SK-N-SH (cell line): Measurements from ENCODE around the gene IFNGR1. TPM values are rescaled to one million over a fixed set of nuclear protein-coding genes. Genes with fewer than 3 reads are reported as not detected.

Source experiments
- CTCF ChIA-PET: fragments of 300-600, 350-600 bp; formaldehyde crosslinking; extraction: SDS; loops from one replicate; lab custom pipeline; 2021; lab: Yijun Ruan, JAX
- POLR2A ChIA-PET: fragments of 350-600 bp; sonication (Branson Sonifier 250); formaldehyde crosslinking; extraction: SDS; loops from one replicate; lab custom pipeline; 2020; ENCODE audit warnings: antibody characterized with exemption, inconsistent platforms; lab: Yijun Ruan, JAX
- DNase-seq: peaks from one replicate; pipeline ENCODE4 v3.0.0; 2012
- H2AFZ ChIP-seq: fragments of 200-600 bp; sonication (generic); 2 replicates; pipeline ENCODE4 v1.8.1; 2016; ENCODE audit warnings: antibody characterized with exemption, mild to moderate bottlenecking, low read depth
- H3F3A ChIP-seq: fragments of 200-600 bp; sonication (generic); replicated peaks from 2 replicates; pipeline ENCODE3; 2016; ENCODE audit warnings: antibody characterized with exemption, mild to moderate bottlenecking; ENCODE audit not compliant: insufficient read depth
- H3K27ac ChIP-seq, 2 experiments: fragments of 200-500 bp in 1 of 2; fragments of 200-600 bp in 1 of 2; sonication (Bioruptor generic) in 1 of 2; sonication (generic), shearing (Covaris generic) in 1 of 2; 2 replicates each; pipeline versions ENCODE4 v1.5.1 to v1.6.1; 2014 to 2016; ENCODE audit warnings: low read depth in 2 of 2, inconsistent platforms in 1 of 2, low read length in 1 of 2, mild to moderate bottlenecking in 1 of 2, mixed read lengths in 1 of 2
- H3K27me3 ChIP-seq: fragments of 200-600 bp; sonication (generic), shearing (Covaris generic); 2 replicates; pipeline ENCODE4 v1.6.1; 2016; ENCODE audit warnings: mixed run types; ENCODE audit not compliant: insufficient read depth
- H3K36me3 ChIP-seq, 2 experiments: fragments of 200-500 bp in 1 of 2; fragments of 200-600 bp in 1 of 2; sonication (Bioruptor generic) in 1 of 2; sonication (generic) in 1 of 2; replicated peaks in 1 of 2; 2 replicates each; pipeline versions ENCODE3 to v1.5.1; 2014 to 2016; ENCODE audit warnings: low read length in 1 of 2, mild to moderate bottlenecking in 1 of 2; ENCODE audit not compliant: insufficient read depth in 2 of 2, control insufficient read depth in 1 of 2
- H3K4me1 ChIP-seq, 2 experiments: fragments of 200-500 bp in 1 of 2; fragments of 200-600 bp in 1 of 2; sonication (Bioruptor generic) in 1 of 2; sonication (generic), shearing (Covaris generic) in 1 of 2; 2 replicates each; pipeline versions ENCODE4 v1.5.1 to v1.6.1; 2014 to 2016; ENCODE audit warnings: low read depth in 1 of 2, low read length in 1 of 2, mixed run types in 1 of 2; ENCODE audit not compliant: insufficient read depth in 2 of 2, control insufficient read depth in 1 of 2
- H3K4me2 ChIP-seq: fragments of 200-600 bp; sonication (generic), shearing (Covaris generic); 2 replicates; pipeline ENCODE4 v1.6.1; 2017; ENCODE audit warnings: mixed run types
- H3K4me3 ChIP-seq, 2 experiments: fragments of 200-500 bp in 1 of 2; fragments of 200-600 bp in 1 of 2; sonication (Bioruptor generic) in 1 of 2; sonication (generic), shearing (Covaris generic) in 1 of 2; 2 replicates each; pipeline versions ENCODE4 v1.5.1 to v1.8.1; 2014 to 2016; ENCODE audit warnings: low read depth in 2 of 2, inconsistent platforms in 1 of 2, low read length in 1 of 2, mild to moderate bottlenecking in 1 of 2, mixed read lengths in 1 of 2, moderate library complexity in 1 of 2
- H3K79me2 ChIP-seq: fragments of 200-600 bp; sonication (generic); 2 replicates; pipeline ENCODE4 v1.8.1; 2017; ENCODE audit warnings: mild to moderate bottlenecking; ENCODE audit not compliant: insufficient read depth
- H3K9ac ChIP-seq: fragments of 200-600 bp; sonication (generic); 2 replicates; pipeline ENCODE4 v1.6.1; 2017; ENCODE audit warnings: mixed run types
- H3K9me2 ChIP-seq: fragments of 200-600 bp; sonication (generic); 2 replicates; pipeline ENCODE4 v1.6.1; 2017; ENCODE audit warnings: mixed run types
- H3K9me3 ChIP-seq: fragments of 200-600 bp; sonication (generic); 2 replicates; pipeline ENCODE4 v1.6.1; 2017; ENCODE audit warnings: mixed run types, mild to moderate bottlenecking, moderate library complexity
- H4K20me1 ChIP-seq: fragments of 200-600 bp; sonication (generic); 2 replicates; pipeline ENCODE4 v1.6.1; 2017; ENCODE audit warnings: mild to moderate bottlenecking, mixed run types; ENCODE audit not compliant: insufficient read depth
- ELF1 ChIP-seq: IDR thresholded peaks from 2 replicates; pipeline ENCODE4 v1.4.0; 2012
- EP300 ChIP-seq, 2 experiments: IDR thresholded peaks; 2 replicates each; pipeline versions ENCODE4 v1.4.0 to v1.6.1; 2012; ENCODE audit warnings: borderline replicate concordance in 1 of 2, low read depth in 1 of 2, low read length in 1 of 2
- EZH2phosphoT487 ChIP-seq: fragments of 200-600 bp; sonication (generic); IDR thresholded peaks from 2 replicates; pipeline ENCODE4 v1.6.1; 2017; ENCODE audit warnings: low read depth, mixed run types, mild to moderate bottlenecking, antibody characterized with exemption, moderate library complexity, borderline replicate concordance
- FOSL2 ChIP-seq: IDR thresholded peaks from 2 replicates; pipeline ENCODE4 v1.4.0; 2012; ENCODE audit warnings: low read depth, mild to moderate bottlenecking, moderate library complexity, borderline replicate concordance
- GABPA ChIP-seq: IDR thresholded peaks from 2 replicates; pipeline ENCODE4 v1.4.0; 2012; ENCODE audit warnings: low read depth, mild to moderate bottlenecking
- GATA2 ChIP-seq: sonication (generic); formaldehyde crosslinking; IDR thresholded peaks from 2 replicates; pipeline ENCODE4 v1.5.0; 2020; ENCODE audit warnings: mild to moderate bottlenecking, missing genetic modification reagents
- JUND ChIP-seq: IDR thresholded peaks from 2 replicates; pipeline ENCODE4 v1.4.0; 2012
- MEF2A ChIP-seq: IDR thresholded peaks from 2 replicates; pipeline ENCODE4 v1.4.0; 2012; ENCODE audit warnings: low read depth, borderline replicate concordance
- MXI1 ChIP-seq: IDR thresholded peaks from 2 replicates; pipeline ENCODE4 v1.6.1; 2012; ENCODE audit warnings: mild to moderate bottlenecking, low read depth, low read length, improper control_type of control experiment
- NFIC ChIP-seq: IDR thresholded peaks from 2 replicates; pipeline ENCODE4 v1.4.0; 2012; ENCODE audit warnings: borderline replicate concordance
- RAD21 ChIP-seq: IDR thresholded peaks from 2 replicates; pipeline ENCODE4 v1.6.1; 2012; ENCODE audit warnings: mild to moderate bottlenecking, low read length
- RFX5 ChIP-seq: IDR thresholded peaks from 2 replicates; pipeline ENCODE4 v1.6.1; 2012; ENCODE audit warnings: mild to moderate bottlenecking, improper control_type of control experiment, low read length
- SIN3A ChIP-seq: IDR thresholded peaks from 2 replicates; pipeline ENCODE4 v1.6.1; 2012; ENCODE audit warnings: low read depth, mild to moderate bottlenecking, low read length, moderate library complexity, borderline replicate concordance
- SMC3 ChIP-seq: IDR thresholded peaks from 2 replicates; pipeline ENCODE4 v1.6.1; 2012; ENCODE audit warnings: low read depth, low read length, improper control_type of control experiment
- TCF12 ChIP-seq: IDR thresholded peaks from 2 replicates; pipeline ENCODE4 v1.4.0; 2012
- YY1 ChIP-seq: IDR thresholded peaks from 2 replicates; pipeline ENCODE4 v1.4.0; 2012; ENCODE audit warnings: low read depth, mild to moderate bottlenecking
- WGBS: methylation state at CpG from one replicate; pipeline ENCODE4 v1.1.6; 2017; ENCODE audit warnings: low lambda C conversion rate; 5-methylcytosine and 5-hydroxymethylcytosine counted together
- polyA plus RNA-seq, 3 experiments: library from polyadenylated mRNA; depleted of rRNA; stranded (reverse); fragments of >200 nt; gene quantifications; 2 replicates each; pipeline ENCODE4 v1.2.3, GENCODE V29; 2012
- TF ChIP-seq, protein P1 (sequence below): IDR thresholded peaks from 2 replicates; pipeline ENCODE4 v1.4.0; 2012; ENCODE audit warnings: low read depth, borderline replicate concordance
- TF ChIP-seq, protein P2 (sequence below): IDR thresholded peaks from 2 replicates; pipeline ENCODE4 v1.4.0; 2012; ENCODE audit warnings: low read depth, borderline replicate concordance
- TF ChIP-seq, protein P3 (sequence below): IDR thresholded peaks from 2 replicates; pipeline ENCODE4; 2012
- TF ChIP-seq, protein P4 (sequence below): fragments of 150-350 bp; IDR thresholded peaks from 2 replicates; pipeline ENCODE4 v1.6.1; 2016; ENCODE audit warnings: mild to moderate bottlenecking, low read depth, low read length

IFNGR1 gene
- polyA plus RNA-seq, 1 of the 3 experiments (the other 2 are of a cell fraction) = 11.5 TPM

DNA sequence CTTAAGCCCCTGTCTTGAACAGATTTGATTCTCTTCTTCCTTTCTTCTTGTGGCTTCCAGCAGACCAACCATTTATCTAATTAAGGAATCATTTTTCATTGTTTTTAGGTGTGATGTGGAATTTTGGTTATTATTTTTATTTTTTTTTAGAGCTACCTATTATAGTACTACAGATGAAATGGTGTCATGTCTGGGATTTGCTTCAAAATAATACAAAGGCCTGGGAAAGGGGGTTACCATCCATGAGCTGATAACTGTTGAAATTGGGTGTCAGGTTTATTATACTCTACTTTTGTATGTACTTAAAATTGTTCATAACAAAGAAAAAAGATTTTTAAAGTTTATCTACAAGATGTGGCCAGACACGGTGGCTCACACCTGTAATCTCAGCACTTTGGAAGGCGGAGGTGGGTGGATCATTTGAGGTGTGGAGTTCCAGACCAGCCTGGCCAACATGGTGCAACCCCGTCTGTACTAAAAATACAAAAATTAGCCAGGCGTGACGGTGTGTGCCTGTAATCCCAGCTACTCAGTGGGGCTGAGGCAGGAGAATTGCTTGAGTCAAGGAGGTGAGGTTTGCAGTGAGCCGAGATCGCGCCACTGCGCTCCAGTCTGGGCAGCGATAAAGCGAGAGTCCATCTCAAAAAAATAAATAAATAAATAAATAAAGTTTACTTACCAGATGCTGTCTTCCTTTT lies 46.3 kb downstream of the IFNGR1 start (continued):
- TF ChIP-seq, protein P1, sequence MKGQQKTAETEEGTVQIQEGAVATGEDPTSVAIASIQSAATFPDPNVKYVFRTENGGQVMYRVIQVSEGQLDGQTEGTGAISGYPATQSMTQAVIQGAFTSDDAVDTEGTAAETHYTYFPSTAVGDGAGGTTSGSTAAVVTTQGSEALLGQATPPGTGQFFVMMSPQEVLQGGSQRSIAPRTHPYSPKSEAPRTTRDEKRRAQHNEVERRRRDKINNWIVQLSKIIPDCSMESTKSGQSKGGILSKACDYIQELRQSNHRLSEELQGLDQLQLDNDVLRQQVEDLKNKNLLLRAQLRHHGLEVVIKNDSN = no peak
- TF ChIP-seq SIN3A = no peak

DNA sequence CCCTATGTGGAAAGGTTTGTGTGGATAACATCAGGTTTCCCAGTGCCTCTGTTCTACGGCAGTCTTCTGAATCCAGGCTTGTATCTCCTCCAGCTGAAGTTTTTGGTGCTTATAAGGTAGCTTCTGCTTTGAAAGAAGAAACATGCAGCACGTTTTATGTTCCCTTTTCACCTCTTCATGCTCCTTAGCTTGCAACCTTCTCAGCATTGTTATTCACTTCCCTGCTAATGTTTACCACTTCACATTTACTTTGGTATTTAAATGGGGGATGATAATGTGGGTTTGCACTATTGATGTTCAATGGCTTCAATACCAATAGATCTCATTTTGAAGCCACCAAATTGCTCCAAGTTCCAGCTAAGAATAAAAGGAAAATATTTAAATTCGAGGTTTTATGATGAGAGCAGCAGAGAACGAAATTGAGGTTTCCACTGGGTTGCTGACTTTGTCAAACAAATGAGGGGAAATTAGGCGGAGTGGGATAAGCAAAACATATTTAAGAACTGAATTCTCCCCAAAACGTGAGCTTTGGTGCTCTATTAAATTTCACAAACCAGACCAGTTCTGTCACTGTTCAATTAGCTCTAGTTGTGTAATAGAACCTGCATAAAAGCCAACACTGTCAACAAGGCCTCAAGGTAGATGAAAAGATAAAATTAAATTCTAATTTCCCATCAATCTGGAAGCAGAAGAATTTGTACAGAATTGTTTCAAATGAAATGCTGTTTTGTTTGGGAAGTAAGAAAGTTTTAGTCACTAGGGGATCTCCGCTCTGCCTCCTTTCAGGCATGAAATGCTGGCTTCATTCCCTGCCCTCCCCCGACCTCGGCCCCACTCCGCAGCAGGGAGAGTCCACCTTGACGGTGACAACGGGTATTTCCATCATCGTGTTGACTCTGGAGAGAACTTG lies 47.1 kb downstream of the IFNGR1 start:
- CTCF ChIA-PET = interaction anchor here (1.1 to 1.7 kb wide), 2 partner anchors 78 to 143 kb away, joined by 3 to 6 read pairs; no protein-coding TSS in a partner anchor
- H3K9ac ChIP-seq = no peak overlapping the region
- POLR2A ChIA-PET = no interaction called here

More for the DNA sequence above, 47.1 kb downstream of the IFNGR1 start:
- Histone ChIP-seq H3K4me2 (no peak overlapping the region), H3F3A (no peaks in the 10 kb centered on the region), H3K27ac (no peak overlapping the region), H3K27me3 (no peaks in the 10 kb centered on the region), H3K9me3 (no peaks in the 10 kb centered on the region), H3K79me2 (no peaks in the 10 kb centered on the region), H2AFZ (no peak overlapping the region), H3K4me3 (no peak overlapping the region), H3K9me2 (no peaks in the 10 kb centered on the region), H4K20me1 (no peaks in the 10 kb centered on the region)
- 29% methylated on average over 13 of the region's 13 CpGs for WGBS
- DNase-seq = no peak
- TF ChIP-seq YY1 = no peak
- TF ChIP-seq JUND = no peak
- TF ChIP-seq MEF2A = no peak
- TF ChIP-seq ELF1 = no peak
- TF ChIP-seq, protein P2, sequence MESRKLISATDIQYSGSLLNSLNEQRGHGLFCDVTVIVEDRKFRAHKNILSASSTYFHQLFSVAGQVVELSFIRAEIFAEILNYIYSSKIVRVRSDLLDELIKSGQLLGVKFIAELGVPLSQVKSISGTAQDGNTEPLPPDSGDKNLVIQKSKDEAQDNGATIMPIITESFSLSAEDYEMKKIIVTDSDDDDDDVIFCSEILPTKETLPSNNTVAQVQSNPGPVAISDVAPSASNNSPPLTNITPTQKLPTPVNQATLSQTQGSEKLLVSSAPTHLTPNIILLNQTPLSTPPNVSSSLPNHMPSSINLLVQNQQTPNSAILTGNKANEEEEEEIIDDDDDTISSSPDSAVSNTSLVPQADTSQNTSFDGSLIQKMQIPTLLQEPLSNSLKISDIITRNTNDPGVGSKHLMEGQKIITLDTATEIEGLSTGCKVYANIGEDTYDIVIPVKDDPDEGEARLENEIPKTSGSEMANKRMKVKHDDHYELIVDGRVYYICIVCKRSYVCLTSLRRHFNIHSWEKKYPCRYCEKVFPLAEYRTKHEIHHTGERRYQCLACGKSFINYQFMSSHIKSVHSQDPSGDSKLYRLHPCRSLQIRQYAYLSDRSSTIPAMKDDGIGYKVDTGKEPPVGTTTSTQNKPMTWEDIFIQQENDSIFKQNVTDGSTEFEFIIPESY = no peak
- no peak for TF ChIP-seq EP300 (IDR thresholded peaks at IDR 0.05; ENCODE audit: borderline replicate concordance in 1 of 2, low read depth in 1 of 2, low read length in 1 of 2)
- no peak for TF ChIP-seq GATA2 (CRISPR knock-in tag)
- no peak for TF ChIP-seq SMC3
- TF ChIP-seq NFIC = no peak
- no peak for TF ChIP-seq RAD21
- no peak for TF ChIP-seq GABPA
- TF ChIP-seq, protein P3, sequence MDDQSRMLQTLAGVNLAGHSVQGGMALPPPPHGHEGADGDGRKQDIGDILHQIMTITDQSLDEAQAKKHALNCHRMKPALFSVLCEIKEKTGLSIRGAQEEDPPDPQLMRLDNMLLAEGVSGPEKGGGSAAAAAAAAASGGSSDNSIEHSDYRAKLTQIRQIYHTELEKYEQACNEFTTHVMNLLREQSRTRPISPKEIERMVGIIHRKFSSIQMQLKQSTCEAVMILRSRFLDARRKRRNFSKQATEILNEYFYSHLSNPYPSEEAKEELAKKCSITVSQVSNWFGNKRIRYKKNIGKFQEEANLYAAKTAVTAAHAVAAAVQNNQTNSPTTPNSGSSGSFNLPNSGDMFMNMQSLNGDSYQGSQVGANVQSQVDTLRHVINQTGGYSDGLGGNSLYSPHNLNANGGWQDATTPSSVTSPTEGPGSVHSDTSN = no peak
- no peak for TF ChIP-seq EZH2phosphoT487
- TF ChIP-seq FOSL2 = no peak
- TF ChIP-seq TCF12 = no peak
- no peak for TF ChIP-seq RFX5
- no peak for TF ChIP-seq MXI1
- TF ChIP-seq, protein P4, sequence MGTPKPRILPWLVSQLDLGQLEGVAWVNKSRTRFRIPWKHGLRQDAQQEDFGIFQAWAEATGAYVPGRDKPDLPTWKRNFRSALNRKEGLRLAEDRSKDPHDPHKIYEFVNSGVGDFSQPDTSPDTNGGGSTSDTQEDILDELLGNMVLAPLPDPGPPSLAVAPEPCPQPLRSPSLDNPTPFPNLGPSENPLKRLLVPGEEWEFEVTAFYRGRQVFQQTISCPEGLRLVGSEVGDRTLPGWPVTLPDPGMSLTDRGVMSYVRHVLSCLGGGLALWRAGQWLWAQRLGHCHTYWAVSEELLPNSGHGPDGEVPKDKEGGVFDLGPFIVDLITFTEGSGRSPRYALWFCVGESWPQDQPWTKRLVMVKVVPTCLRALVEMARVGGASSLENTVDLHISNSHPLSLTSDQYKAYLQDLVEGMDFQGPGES = no peak
- TF ChIP-seq, all 33 proteins: peak for 0
- H3K4me1 ChIP-seq = no peaks in the 10 kb centered on the region; a peak in 1 of 4 replicates
- H3K36me3 ChIP-seq = no peaks in the 10 kb centered on the region
